ENCODE results near the gene HOXB8. TPM values are rescaled to one million over a fixed set of nuclear protein-coding genes. Genes with fewer than 3 reads are reported as not detected.

Gene HOXB8
- total and polyA plus RNA-seq, 2 experiments from 2014 or later = 0.31 to 0.57 TPM

GRCh38 chr17:48621410-48622392 lies 6.6 kb upstream of the HOXB8 start:
- no peak for DNase-seq (ENCODE audit: low spot score)
- H3K9me2 ChIP-seq (replicated peaks; ENCODE audit: insufficient read depth) = no peaks in the 10 kb centered on the region
- no peak overlapping the region for H3K4me2 ChIP-seq
- no peaks in the 10 kb centered on the region for H4K20me1 ChIP-seq (ENCODE audit: insufficient read depth, poor library complexity, severe bottlenecking)
- peaks cover 94% of the 10 kb centered on the region for H3K27me3 ChIP-seq
- no peaks in the 10 kb centered on the region for H3K36me3 ChIP-seq (replicated peaks; ENCODE audit: insufficient read depth, low read depth)
- no peak overlapping the region for H2AFZ ChIP-seq
- H3K4me1 ChIP-seq (ENCODE audit: insufficient read depth) = peaks cover 26% of the 10 kb centered on the region
- 12% methylated on average over 41 of the region's 41 CpGs for WGBS (ENCODE audit: low lambda C conversion rate, missing lambda C conversion rate)
- no peak overlapping the region for H3K4me3 ChIP-seq
- no peaks in the 10 kb centered on the region for H3K79me2 ChIP-seq
- H3K27ac ChIP-seq = no peak overlapping the region
- no peaks in the 10 kb centered on the region for H3K9me3 ChIP-seq (ENCODE audit: low read depth)
- peak; percentile 73 for TF ChIP-seq EZH2phosphoT487 (IDR thresholded peaks at IDR 0.05; ENCODE audit: low read depth, severe bottlenecking, unreplicated experiment)
- TF ChIP-seq, protein P1, sequence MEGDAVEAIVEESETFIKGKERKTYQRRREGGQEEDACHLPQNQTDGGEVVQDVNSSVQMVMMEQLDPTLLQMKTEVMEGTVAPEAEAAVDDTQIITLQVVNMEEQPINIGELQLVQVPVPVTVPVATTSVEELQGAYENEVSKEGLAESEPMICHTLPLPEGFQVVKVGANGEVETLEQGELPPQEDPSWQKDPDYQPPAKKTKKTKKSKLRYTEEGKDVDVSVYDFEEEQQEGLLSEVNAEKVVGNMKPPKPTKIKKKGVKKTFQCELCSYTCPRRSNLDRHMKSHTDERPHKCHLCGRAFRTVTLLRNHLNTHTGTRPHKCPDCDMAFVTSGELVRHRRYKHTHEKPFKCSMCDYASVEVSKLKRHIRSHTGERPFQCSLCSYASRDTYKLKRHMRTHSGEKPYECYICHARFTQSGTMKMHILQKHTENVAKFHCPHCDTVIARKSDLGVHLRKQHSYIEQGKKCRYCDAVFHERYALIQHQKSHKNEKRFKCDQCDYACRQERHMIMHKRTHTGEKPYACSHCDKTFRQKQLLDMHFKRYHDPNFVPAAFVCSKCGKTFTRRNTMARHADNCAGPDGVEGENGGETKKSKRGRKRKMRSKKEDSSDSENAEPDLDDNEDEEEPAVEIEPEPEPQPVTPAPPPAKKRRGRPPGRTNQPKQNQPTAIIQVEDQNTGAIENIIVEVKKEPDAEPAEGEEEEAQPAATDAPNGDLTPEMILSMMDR (IDR thresholded peaks at IDR 0.05; ENCODE audit: poor library complexity) = no peak
- peak; percentile 88 for TF ChIP-seq EZH2 (IDR thresholded peaks at IDR 0.05; ENCODE audit: borderline replicate concordance)

GRCh38 chr17:48620461-48621139 lies 5.5 kb upstream of the HOXB8 start:
- no peak overlapping the region for H3K27ac ChIP-seq
- no peak for DNase-seq (ENCODE audit: low spot score)
- H4K20me1 ChIP-seq (ENCODE audit: insufficient read depth, poor library complexity, severe bottlenecking) = no peaks in the 10 kb centered on the region
- H3K4me3 ChIP-seq = no peak overlapping the region
- no peaks in the 10 kb centered on the region for H3K36me3 ChIP-seq (replicated peaks; ENCODE audit: insufficient read depth, low read depth)
- WGBS (ENCODE audit: low lambda C conversion rate, missing lambda C conversion rate) = 34% methylated on average over 6 of the region's 6 CpGs
- peaks cover 96% of the 10 kb centered on the region for H3K27me3 ChIP-seq
- no peak for TF ChIP-seq EZH2 (IDR thresholded peaks at IDR 0.05; ENCODE audit: borderline replicate concordance)
- TF ChIP-seq, protein P1 (IDR thresholded peaks at IDR 0.05; ENCODE audit: poor library complexity) = no peak
- H2AFZ ChIP-seq = no peak overlapping the region
- H3K4me1 ChIP-seq (ENCODE audit: insufficient read depth) = peaks cover 15% of the 10 kb centered on the region
- H3K9me2 ChIP-seq (replicated peaks; ENCODE audit: insufficient read depth) = no peaks in the 10 kb centered on the region
- peak overlapping the region; percentile 74 for H3K4me2 ChIP-seq
- H3K9me3 ChIP-seq (ENCODE audit: low read depth) = no peaks in the 10 kb centered on the region
- H3K79me2 ChIP-seq = no peaks in the 10 kb centered on the region

- H3K4me2 ChIP-seq = peak overlapping the region; percentile 74
- WGBS (ENCODE audit: low lambda C conversion rate, missing lambda C conversion rate) = 16% methylated on average over 32 of the region's 32 CpGs
- no peak overlapping the region for H3K4me3 ChIP-seq
- H3K27me3 ChIP-seq = peaks cover 96% of the 10 kb centered on the region
- H4K20me1 ChIP-seq (ENCODE audit: insufficient read depth, poor library complexity, severe bottlenecking) = no peaks in the 10 kb centered on the region
- DNase-seq (ENCODE audit: low spot score) = no peak
- no peaks in the 10 kb centered on the region for H3K79me2 ChIP-seq
- TF ChIP-seq EZH2phosphoT487 (IDR thresholded peaks at IDR 0.05; ENCODE audit: low read depth, severe bottlenecking, unreplicated experiment) (no peak), EZH2 (IDR thresholded peaks at IDR 0.05; ENCODE audit: borderline replicate concordance) (peak; percentile 81)
- TF ChIP-seq, protein P1 (IDR thresholded peaks at IDR 0.05; ENCODE audit: poor library complexity) = no peak
- H3K4me1 ChIP-seq (ENCODE audit: insufficient read depth) = peaks cover 9% of the 10 kb centered on the region
- no peaks in the 10 kb centered on the region for H3K9me2 ChIP-seq (replicated peaks; ENCODE audit: insufficient read depth)
- no peaks in the 10 kb centered on the region for H3K36me3 ChIP-seq (replicated peaks; ENCODE audit: insufficient read depth, low read depth)
- H3K9me3 ChIP-seq (ENCODE audit: low read depth) = no peaks in the 10 kb centered on the region
- H3K27ac ChIP-seq = no peak overlapping the region
- H2AFZ ChIP-seq = no peak overlapping the region
Measured at GRCh38 chr17:48619826-48620449, 4.8 kb upstream of the HOXB8 start.

All from hepatocyte (in vitro differentiated cells).